DND-41 (cell line): ENCODE measurements around the gene NMNAT2.

ENCODE experiments used
- CTCF ChIP-seq: IDR thresholded peaks from 2 replicates; pipeline ENCODE4 v1.5.1; 2012; ENCODE audit warnings: borderline replicate concordance, low read length, moderate library complexity, mild to moderate bottlenecking; ENCODE audit not compliant: poor library complexity, severe bottlenecking; ENCODE audit errors: extremely low read depth
- EZH2 ChIP-seq: IDR thresholded peaks from 3 replicates; pipeline ENCODE4 v1.6.1; 2012; ENCODE audit warnings: borderline replicate concordance, low read depth, mild to moderate bottlenecking, moderate library complexity, low read length, inconsistent platforms; ENCODE audit not compliant: severe bottlenecking

- no peak for TF ChIP-seq CTCF
- no peak for TF ChIP-seq EZH2
These were observed 116.9 kb downstream of the NMNAT2 start for GRCh38 chr1:183301239-183301638.
